Ovary (tissue), 3 donors: ENCODE measurements around the gene LYPD3.

Experiments used
- CTCF ChIP-seq, 3 donors: fragments of 450-650 bp in 2 of 3; fragments of 200-600 bp in 1 of 3; IDR thresholded peaks; one replicate each; pipeline versions ENCODE4 v1.5.1 to v1.8.0; 2016 to 2022; ENCODE audit warnings: antibody characterized with exemption in 3 of 3, mild to moderate bottlenecking in 1 of 3
- EP300 ChIP-seq: sonication (generic); formaldehyde crosslinking; IDR thresholded peaks from one replicate; pipeline ENCODE4 v1.6.1; 2017; ENCODE audit warnings: antibody characterized with exemption
- POLR2A ChIP-seq: fragments of 450-650 bp; IDR thresholded peaks from one replicate; pipeline ENCODE4 v1.6.1; 2017; ENCODE audit warnings: antibody characterized with exemption, mild to moderate bottlenecking, moderate library complexity
- donor health status: DM: no; HTN: no; CAD: no.

GRCh38 chr19:43471091-43471490 is 5.7 kb upstream of the LYPD3 start:
- TF ChIP-seq CTCF (IDR thresholded peaks at IDR 0.05) (no peak), EP300 (no peak), POLR2A (no peak)
